Mucosa of rectum (tissue), 2 donors: ENCODE data around the gene LMBR1.

ENCODE experiments used
- H3K27ac ChIP-seq, 2 donors: one replicate each; pipeline ENCODE4 v1.7.0; 2013; ENCODE audit warnings: inconsistent platforms in 2 of 2, low read depth in 2 of 2, low read length in 2 of 2
- H3K27me3 ChIP-seq, 2 donors: one replicate each; pipeline ENCODE4 v1.7.0; 2013; ENCODE audit warnings: low read length in 2 of 2; ENCODE audit not compliant: control insufficient read depth in 2 of 2, insufficient read depth in 2 of 2
- H3K36me3 ChIP-seq, 2 donors: one replicate each; pipeline ENCODE4 v1.7.0; 2013; ENCODE audit warnings: low read length in 2 of 2; ENCODE audit not compliant: control insufficient read depth in 2 of 2, insufficient read depth in 2 of 2
- H3K4me1 ChIP-seq, 2 donors: one replicate each; pipeline ENCODE4 v1.7.0; 2013; ENCODE audit warnings: low read length in 2 of 2, mild to moderate bottlenecking in 1 of 2; ENCODE audit not compliant: control insufficient read depth in 2 of 2, insufficient read depth in 2 of 2
- H3K4me3 ChIP-seq, 2 donors: one replicate each; pipeline ENCODE4 v1.7.0; 2013; ENCODE audit warnings: low read length in 2 of 2
- H3K9ac ChIP-seq, 2 donors: one replicate each; pipeline ENCODE4 v1.7.0; 2013; ENCODE audit warnings: low read length in 2 of 2, low read depth in 1 of 2, mild to moderate bottlenecking in 1 of 2
- H3K9me3 ChIP-seq, 2 donors: one replicate each; pipeline ENCODE4 v1.7.0; 2013; ENCODE audit warnings: low read length in 2 of 2; ENCODE audit not compliant: control insufficient read depth in 2 of 2
- donor health status: healthy.
- donor health status: Normal muscosa, but diverticular disease.

The LMBR1 gene

DNA sequence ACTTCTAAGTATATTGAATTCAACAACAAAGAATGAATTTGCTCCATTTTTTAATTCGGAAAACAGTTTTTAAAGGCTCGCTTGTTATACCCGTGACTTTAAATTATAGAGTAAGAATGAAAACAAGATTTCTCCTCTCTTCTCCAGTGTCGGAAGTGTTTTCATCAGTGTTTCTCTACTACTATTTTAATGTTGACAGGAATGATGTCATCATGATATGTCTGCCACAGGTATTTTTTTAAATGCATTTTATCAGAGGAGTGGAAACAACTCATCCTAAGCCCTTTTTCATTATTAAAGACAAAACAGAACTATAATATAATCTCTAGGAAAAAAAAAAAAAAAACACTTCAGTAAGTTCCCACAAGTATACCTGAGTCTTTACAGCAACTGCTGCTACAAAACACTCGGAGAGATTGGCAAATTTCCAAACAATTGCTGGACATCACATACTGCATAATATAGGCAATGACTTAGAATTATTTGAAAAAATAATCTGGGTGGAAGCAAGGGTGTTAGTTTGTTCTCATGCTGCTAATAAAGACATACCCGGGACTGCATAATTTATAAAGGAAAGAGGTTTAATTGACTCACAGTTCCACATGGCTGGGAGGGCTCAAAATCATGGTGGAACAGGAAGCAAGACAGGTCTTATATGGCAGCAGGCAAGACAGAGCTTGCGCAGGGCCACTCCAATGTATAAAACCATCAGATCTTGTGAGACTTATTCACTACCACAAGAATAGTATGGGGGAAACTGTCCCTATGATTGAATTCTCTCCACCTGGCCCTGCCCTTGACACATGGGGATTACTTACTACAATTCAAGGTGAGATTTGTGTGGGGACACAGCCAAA, 257.2 kb downstream of the LMBR1 start:
- H3K9me3 ChIP-seq, result no peaks in the 10 kb centered on the region
- H3K27me3 ChIP-seq, result no peaks in the 10 kb centered on the region
- H3K4me3 ChIP-seq, result no peak overlapping the region
- no peak overlapping the region for H3K27ac ChIP-seq
- H3K9ac ChIP-seq, result no peak overlapping the region
- H3K36me3 ChIP-seq, result no peaks in the 10 kb centered on the region
- H3K4me1 ChIP-seq, result peaks cover 7% of the 10 kb centered on the region in 2 donors

DNA sequence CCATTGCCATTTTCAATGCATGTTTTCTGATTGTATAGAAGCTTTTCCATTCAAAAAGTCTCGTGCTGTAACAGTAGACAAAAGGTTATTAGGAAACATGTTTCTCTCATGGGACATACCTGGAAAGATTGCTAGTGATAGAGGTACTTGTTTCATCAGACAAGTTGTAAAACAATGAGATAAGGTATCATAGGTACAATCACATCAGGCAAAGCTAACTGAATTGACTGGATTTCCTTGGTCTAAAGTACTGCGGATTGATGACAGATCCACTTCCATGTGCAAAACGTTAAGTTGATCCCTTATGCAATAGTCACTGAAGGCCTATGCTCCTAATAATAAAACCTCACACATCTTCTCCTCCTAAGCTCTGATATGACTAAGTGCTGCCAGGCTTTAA, 258.9 kb downstream of the LMBR1 start:
- H3K27ac ChIP-seq, result no peak overlapping the region
- H3K9ac ChIP-seq, result no peak overlapping the region
- no peak overlapping the region for H3K4me3 ChIP-seq
- no peaks in the 10 kb centered on the region for H3K36me3 ChIP-seq
- peaks cover 0 to 2% of the 10 kb centered on the region in 2 donors for H3K9me3 ChIP-seq
- H3K27me3 ChIP-seq, result no peaks in the 10 kb centered on the region
- H3K4me1 ChIP-seq, result no peaks in the 10 kb centered on the region

DNA sequence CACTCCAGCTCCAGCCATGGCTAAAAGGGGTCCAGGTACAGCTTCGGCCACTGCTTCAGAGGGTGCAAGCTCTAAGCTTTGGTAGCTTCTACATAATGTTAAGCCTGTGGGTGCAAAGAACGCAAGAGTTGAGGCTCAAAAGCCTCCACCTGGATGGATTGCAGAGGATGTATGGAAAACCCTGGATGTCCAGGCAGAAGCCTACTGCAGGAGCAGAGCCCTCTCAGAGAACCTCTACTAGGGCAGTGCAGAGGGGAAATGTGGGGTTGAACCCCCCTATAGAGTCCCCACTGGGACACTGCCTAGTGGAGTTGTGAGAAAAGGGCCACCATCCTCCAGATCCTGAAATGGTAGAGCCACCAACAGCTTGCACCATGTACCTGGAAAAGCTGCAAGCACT, 263.1 kb downstream of the LMBR1 start:
- no peaks in the 10 kb centered on the region for H3K36me3 ChIP-seq
- no peaks in the 10 kb centered on the region for H3K4me1 ChIP-seq
- H3K27me3 ChIP-seq, result no peaks in the 10 kb centered on the region
- no peak overlapping the region for H3K4me3 ChIP-seq
- H3K9ac ChIP-seq, result no peak overlapping the region
- H3K27ac ChIP-seq, result no peak overlapping the region
- peaks cover 2% of the 10 kb centered on the region in 2 donors for H3K9me3 ChIP-seq

DNA sequence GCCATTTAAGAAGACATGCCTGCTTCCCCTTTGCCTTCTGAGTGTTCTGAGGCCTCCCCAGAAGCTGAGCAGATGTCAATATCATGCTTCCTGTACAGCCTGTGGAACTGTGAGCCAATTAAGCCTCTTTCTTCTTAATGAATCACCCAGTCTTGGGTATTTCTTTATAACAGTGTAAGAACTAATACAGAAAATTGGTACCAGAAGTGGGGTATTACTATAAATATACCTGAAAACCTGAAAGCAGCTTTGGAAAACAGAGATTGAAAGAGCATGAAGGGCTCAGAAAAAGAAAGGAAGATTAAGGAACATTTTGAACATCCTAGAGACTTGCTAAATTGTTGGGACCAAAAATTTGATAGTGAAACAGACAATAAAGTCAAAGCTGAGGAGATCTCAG, 264.4 kb downstream of the LMBR1 start:
- no peak overlapping the region for H3K9ac ChIP-seq
- H3K4me3 ChIP-seq, result no peak overlapping the region
- H3K27ac ChIP-seq, result no peak overlapping the region
- no peaks in the 10 kb centered on the region for H3K27me3 ChIP-seq
- no peaks in the 10 kb centered on the region for H3K36me3 ChIP-seq
- no peaks in the 10 kb centered on the region for H3K4me1 ChIP-seq
- H3K9me3 ChIP-seq, result peaks cover 2% of the 10 kb centered on the region in 2 donors
